DOHH2 (cell line): Measurements from ENCODE around the gene NAALADL2.

Experiments
- EZH2phosphoT487 ChIP-seq: fragments of 200-600 bp; sonication (generic); IDR thresholded peaks from 2 replicates; pipeline ENCODE4 v1.6.1; 2017; ENCODE audit warnings: borderline replicate concordance, mild to moderate bottlenecking, antibody characterized with exemption, low read length, moderate library complexity, mixed read lengths
- TF ChIP-seq, protein P1 (sequence below): fragments of 200-600 bp; sonication (generic); IDR thresholded peaks from one replicate; pipeline ENCODE4 v1.5.1; 2014; ENCODE audit warnings: antibody characterized with exemption, mild to moderate bottlenecking, low read depth, low read length; ENCODE audit not compliant: poor library complexity, severe bottlenecking

DNA sequence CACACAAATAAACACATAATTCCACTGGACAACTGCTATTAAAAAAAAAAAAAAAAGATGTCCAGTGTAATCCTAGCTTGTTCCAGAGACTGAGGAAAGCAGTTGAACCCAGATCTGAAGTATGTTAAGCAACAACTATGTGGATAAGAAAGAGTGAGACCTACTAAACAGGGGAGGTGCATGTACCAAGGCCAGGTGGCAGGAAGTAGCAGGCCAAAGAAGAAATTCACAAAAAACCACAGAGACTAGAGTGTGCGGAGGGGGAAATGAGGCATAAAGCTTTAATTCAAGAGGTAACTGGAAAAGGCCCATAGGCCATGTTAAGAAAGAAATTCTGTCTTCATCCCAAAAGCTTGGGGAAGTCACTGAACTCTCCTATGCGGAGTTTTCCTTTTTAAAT, 490.0 kb downstream of the NAALADL2 start:
- TF ChIP-seq, protein P1, sequence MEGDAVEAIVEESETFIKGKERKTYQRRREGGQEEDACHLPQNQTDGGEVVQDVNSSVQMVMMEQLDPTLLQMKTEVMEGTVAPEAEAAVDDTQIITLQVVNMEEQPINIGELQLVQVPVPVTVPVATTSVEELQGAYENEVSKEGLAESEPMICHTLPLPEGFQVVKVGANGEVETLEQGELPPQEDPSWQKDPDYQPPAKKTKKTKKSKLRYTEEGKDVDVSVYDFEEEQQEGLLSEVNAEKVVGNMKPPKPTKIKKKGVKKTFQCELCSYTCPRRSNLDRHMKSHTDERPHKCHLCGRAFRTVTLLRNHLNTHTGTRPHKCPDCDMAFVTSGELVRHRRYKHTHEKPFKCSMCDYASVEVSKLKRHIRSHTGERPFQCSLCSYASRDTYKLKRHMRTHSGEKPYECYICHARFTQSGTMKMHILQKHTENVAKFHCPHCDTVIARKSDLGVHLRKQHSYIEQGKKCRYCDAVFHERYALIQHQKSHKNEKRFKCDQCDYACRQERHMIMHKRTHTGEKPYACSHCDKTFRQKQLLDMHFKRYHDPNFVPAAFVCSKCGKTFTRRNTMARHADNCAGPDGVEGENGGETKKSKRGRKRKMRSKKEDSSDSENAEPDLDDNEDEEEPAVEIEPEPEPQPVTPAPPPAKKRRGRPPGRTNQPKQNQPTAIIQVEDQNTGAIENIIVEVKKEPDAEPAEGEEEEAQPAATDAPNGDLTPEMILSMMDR = no peak
- TF ChIP-seq EZH2phosphoT487 = no peak
